G401.6 (cell line): ENCODE measurements around the gene MAGEB5.
"Not testable (repeated sequence)": the region's sequence is repeated elsewhere in the genome, so short reads cannot be mapped to it uniquely, and the experiment has no call there.

Experiments
- FAIRE-seq: peaks from 2 replicates; lab custom pipeline; 2012; peaks lifted over from hg19 to GRCh38; lab: Jason Lieb, UNC

The MAGEB5 gene, protein sequence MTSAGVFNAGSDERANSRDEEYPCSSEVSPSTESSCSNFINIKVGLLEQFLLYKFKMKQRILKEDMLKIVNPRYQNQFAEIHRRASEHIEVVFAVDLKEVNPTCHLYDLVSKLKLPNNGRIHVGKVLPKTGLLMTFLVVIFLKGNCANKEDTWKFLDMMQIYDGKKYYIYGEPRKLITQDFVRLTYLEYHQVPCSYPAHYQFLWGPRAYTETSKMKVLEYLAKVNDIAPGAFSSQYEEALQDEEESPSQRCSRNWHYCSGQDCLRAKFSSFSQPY

DNA sequence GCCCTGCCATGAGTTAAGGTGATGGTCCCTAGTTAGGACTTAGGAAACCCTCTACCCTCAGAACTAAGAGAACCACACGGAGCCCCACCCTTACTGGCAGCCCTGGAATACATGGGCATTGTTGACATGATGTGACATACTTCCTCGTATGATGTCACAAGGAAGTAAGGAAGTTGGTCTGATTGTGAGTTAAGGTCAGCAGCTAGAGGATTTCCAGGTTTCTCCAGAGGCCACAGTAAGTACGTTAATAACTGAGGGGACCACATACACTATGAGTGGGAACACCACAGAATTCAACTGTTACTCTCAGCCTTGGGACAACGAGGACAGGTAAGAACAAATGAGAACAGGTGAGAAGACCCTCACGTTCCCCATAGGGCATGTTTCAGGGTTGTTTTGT lies at the start of gene MAGEB5:
Gene MAGEB5, plus strand, starts transcription at position 301 of the 400 bp plus-strand sequence. CDS start 1,133 bp downstream, outside the sequence.
- FAIRE-seq, result no peak

DNA sequence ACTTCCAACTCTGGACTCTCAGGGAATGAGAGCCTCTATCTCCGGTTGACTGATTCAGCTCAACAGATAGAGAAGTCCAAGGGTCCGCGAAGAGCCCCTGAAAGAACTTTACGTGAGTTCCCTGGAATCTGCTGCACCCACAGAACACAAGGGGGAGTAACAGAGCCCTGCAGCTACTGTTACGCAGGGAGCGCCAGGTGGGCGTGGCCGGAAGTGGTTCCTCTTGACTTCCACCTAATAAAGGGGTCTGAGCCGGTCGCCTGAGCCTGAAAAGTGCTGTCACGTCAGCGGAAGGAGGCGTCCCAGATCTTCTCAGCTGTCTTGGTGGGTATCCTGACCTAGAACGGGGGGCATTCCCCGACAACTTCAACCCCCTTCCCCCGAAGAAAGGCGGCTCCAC lies 23.8 kb upstream of the MAGEB5 start, which contains the start of gene MAGEB6:
Gene MAGEB6, plus strand, starts transcription at position 237 of the 400 bp plus-strand sequence. CDS start 1,407 bp downstream, outside the sequence.
- no peak for FAIRE-seq

DNA sequence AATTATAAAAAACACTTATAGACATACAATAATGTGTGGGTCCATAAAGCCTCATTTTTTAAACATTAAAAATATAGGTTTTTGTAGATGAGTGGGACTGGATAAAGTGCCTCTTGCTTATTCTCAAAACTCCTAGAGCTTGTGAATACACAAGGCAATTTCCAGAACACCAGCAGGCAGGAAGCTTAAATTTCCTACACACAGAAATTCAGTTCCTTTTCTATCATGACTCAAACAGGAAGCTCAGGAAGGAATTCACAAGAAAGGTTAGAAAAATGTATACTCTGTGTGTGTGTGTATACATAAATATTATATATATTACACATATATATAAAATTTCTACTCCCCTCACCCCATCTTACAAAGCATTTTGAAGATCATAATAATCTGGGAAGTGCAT lies 12.4 kb upstream of the MAGEB5 start:
- FAIRE-seq, result no peak

DNA sequence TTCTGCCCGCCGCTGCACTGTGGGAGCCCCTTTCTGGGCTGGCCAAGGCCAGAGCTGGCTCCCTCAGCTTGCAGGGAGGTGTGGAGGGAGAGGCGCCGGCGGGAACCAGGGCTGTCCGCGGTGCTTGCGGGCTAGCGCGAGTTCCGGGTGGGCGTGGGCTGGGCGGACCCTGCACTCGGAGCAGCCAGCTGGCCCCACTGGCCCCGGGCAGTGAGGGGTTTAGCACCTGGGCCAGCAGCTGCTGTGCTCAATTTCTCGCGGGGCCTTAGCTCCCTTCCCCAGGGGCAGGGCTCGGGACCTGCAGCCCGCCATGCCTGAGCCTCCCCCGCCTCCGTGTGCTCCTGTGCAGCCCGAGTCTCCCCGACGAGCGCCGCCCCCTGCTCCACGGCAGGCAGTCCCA lies 11.3 kb upstream of the MAGEB5 start:
- FAIRE-seq, result not testable (repeated sequence)

DNA sequence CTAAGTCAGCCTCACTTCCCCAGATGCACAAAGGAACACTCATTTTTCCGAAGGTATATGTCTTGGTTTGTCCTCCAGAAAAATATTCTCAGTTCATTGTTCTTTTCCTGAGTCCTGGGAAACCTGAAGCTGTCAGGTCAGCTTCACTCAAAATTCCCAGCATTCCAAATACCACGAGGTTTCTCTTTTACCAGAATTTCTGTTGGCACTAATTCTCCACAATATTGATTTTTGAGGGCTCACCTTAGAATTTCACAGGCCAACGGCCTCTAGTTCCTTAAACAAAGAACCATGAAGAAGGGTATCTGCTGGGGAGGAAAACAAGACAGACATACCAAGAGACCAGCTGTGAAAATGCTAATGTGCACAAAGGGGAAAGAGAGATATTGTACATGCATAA lies 8.0 kb upstream of the MAGEB5 start:
- FAIRE-seq, result no peak

DNA sequence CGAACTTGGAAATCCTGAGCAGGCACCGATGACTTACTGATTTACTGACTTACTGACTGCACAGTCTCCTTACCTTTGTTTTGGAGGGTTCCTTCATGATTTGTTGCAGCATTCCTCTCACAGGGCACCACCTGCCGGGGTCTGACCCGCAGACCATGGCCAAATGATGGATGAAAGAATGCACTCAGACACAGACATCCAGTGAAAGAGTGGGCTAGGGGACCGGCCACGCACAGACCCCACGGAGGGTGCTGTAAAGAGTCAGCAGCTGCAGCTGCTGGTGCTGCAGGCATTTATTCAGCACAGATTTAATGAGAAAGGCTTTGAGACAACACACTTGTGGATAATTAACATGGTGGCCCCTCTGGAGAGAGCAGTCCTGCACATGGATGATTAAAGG lies 3.4 kb downstream of the MAGEB5 start:
- no peak for FAIRE-seq

DNA sequence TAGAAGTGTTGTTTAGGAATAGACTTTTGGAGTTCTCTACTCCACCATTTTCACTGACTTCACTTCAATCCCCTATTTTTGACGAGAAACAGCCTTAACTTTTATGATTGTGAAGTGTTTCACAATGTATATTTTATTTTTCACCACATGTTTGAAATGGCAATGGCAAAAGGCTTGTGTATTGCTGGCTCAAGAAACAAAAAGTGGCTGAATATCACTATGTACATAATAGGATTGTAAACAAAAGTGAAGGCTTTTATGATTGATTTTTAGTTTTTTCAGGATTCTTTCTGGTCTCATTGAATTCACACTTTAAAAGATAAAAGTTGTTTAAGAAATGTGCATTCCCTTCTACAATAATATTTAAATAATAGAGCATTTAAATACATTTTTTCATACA lies 18.2 kb downstream of the MAGEB5 start:
- FAIRE-seq, result no peak

DNA sequence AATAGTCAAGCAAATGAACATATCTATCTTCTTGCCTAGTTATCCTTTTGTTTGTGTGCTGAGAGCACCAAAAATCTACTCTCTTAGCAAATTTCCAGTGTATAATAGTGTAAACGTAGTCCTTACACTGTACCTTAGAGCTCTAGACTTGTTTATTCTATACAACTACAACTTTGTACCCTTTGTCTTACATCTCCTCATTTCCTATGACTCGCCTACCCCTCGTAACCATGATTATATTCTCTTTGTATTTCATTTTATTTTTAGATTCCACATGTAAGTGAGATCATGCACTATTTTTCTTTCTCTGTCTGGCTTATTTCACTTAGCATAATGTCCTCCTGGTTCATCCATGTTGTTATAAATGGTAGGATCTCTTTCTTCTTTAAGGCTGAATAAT lies 37.6 kb downstream of the MAGEB5 start:
- no peak for FAIRE-seq

DNA sequence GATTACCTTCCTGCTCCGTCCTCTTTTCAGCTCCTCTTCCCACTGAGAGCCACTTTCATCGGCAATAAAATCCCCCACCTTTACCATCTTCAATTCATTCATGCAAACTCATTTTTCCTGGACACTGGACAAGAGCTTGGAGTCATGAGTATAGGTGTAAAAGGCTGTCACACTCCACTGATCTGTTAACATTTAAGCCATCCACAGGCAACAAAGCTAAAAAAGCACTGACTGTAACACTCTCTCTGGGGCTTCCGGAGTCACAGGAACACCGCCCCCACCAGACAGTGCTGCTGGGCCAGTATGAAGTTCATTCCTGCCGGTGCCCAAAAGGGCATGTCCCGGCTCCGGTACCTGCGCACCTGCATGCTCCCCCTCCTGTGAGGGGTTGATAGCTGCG lies 38.5 kb downstream of the MAGEB5 start:
- FAIRE-seq, result no peak

DNA sequence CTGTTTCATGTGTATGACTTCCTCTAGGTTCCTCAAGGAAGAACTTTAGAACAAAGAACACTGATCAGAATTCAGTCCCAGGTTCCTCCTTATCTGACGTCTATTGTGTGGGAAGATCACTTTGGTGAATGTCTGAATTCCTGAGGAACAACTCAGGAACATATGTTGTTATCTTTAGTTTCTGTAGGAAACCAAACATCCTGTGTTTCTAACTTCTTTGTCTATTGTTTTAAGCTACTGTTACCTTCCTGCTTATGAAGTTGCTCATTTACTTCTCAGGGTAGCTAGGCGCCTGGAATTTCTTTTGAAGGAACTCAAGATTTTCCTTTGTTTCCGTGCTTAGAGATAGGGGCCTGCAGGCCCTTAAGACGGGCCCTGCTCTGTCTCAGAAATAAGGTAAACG lies 46.2 kb downstream of the MAGEB5 start:
- FAIRE-seq, result no peak
